Lower lobe of right lung (tissue), 2 donors: ENCODE measurements around the gene ANKRD12. TPM values are rescaled to one million over a fixed set of nuclear protein-coding genes. Genes with fewer than 3 reads are reported as not detected.
"Not testable (repeated sequence)": the region's sequence is repeated elsewhere in the genome, so short reads cannot be mapped to it uniquely, and the experiment has no call there.

ENCODE experiments used
- ATAC-seq, 2 donors: fragments of 200-7000 bp; cut with Tn5 transposase; one replicate each; pipeline ENCODE4 v1.9.1; 2020 to 2022; ENCODE audit warnings: mild to moderate bottlenecking in 2 of 2, moderate library complexity in 2 of 2
- DNase-seq: peaks from one replicate; pipeline ENCODE4 v3.0.0-alpha.2; 2020
- H3K27ac ChIP-seq: fragments of 200-600 bp; one replicate; pipeline ENCODE4 v1.8.0; 2022
- H3K27me3 ChIP-seq: fragments of 200-600 bp; one replicate; pipeline ENCODE4 v1.8.0; 2022; ENCODE audit warnings: low read depth
- H3K36me3 ChIP-seq: fragments of 200-600 bp; one replicate; pipeline ENCODE4 v1.8.0; 2022; ENCODE audit warnings: mild to moderate bottlenecking
- H3K4me1 ChIP-seq: fragments of 200-600 bp; one replicate; pipeline ENCODE4 v1.8.0; 2022
- H3K4me3 ChIP-seq: fragments of 200-600 bp; one replicate; pipeline ENCODE4 v1.8.0; 2022; ENCODE audit warnings: mild to moderate bottlenecking
- H3K9me3 ChIP-seq: fragments of 200-600 bp; one replicate; pipeline ENCODE4 v1.8.0; 2022
- CTCF ChIP-seq: fragments of 200-600 bp; IDR thresholded peaks from one replicate; pipeline ENCODE4 v1.8.0; 2022; ENCODE audit warnings: antibody characterized with exemption, mild to moderate bottlenecking
- intact Hi-C: fragments of 100-400 bp; cut with DNase I; formaldehyde crosslinking; loops from one replicate; pipeline ENCODE4 v1.11.0; 2022
- total RNA-seq: library from RNA; stranded (reverse); fragmentation: NEBNext Ultra II Directional; extraction: Animal tissue kit (Norgen Biotek cat#: 25700); gene quantifications from one replicate; pipeline ENCODE4 v1.2.1, GENCODE V29; 2021
- donor health status: DM: no; HTN: yes; CAD: no; lungs with severe emphysema.

Gene ANKRD12
- total RNA-seq, 1 donor from 2014 or later, result 77.7 TPM

GRCh38 chr18:9160014-9160413 is 23.4 kb downstream of the ANKRD12 start:
- Histone ChIP-seq H3K4me3 (no peak overlapping the region), H3K9me3 (no peaks in the 10 kb centered on the region), H3K36me3 (no peaks in the 10 kb centered on the region), H3K27ac (no peak overlapping the region), H3K4me1 (peaks cover 5% of the 10 kb centered on the region), H3K27me3 (no peaks in the 10 kb centered on the region)
- no peak for TF ChIP-seq CTCF
- ATAC-seq (no peak), DNase-seq (no peak)
- intact Hi-C loops, result no loop called here

- H3K4me1 ChIP-seq, ATAC-seq, H3K36me3 ChIP-seq, DNase-seq, H3K27me3 ChIP-seq, intact Hi-C loops, H3K9me3 ChIP-seq, H3K4me3 ChIP-seq, H3K27ac ChIP-seq: not testable (repeated sequence)
Observed at GRCh38 chr18:9162663-9163062, 26.1 kb downstream of the ANKRD12 start.

GRCh38 chr18:9164149-9164548 is 27.6 kb downstream of the ANKRD12 start:
- ATAC-seq, H3K4me1 ChIP-seq, H3K27ac ChIP-seq, H3K27me3 ChIP-seq, H3K4me3 ChIP-seq, DNase-seq, H3K36me3 ChIP-seq, H3K9me3 ChIP-seq, intact Hi-C loops: not testable (repeated sequence)

GRCh38 chr18:9165883-9166282 is 29.3 kb downstream of the ANKRD12 start:
- H3K27me3 ChIP-seq, intact Hi-C loops, DNase-seq, H3K4me1 ChIP-seq, H3K4me3 ChIP-seq, H3K36me3 ChIP-seq, H3K27ac ChIP-seq, ATAC-seq, H3K9me3 ChIP-seq: not testable (repeated sequence)

- H3K27ac ChIP-seq, H3K36me3 ChIP-seq, H3K27me3 ChIP-seq, intact Hi-C loops, ATAC-seq, H3K4me3 ChIP-seq, H3K9me3 ChIP-seq, DNase-seq: not testable (repeated sequence)
- H3K4me1 ChIP-seq, result peaks cover 13% of the 10 kb centered on the region
Observed at GRCh38 chr18:9169515-9169914, 32.9 kb downstream of the ANKRD12 start.

- H3K4me3 ChIP-seq, H3K36me3 ChIP-seq, DNase-seq, ATAC-seq, H3K27ac ChIP-seq, H3K9me3 ChIP-seq, intact Hi-C loops, H3K27me3 ChIP-seq: not testable (repeated sequence)
- peaks cover 34% of the 10 kb centered on the region for H3K4me1 ChIP-seq
Observed at GRCh38 chr18:9171919-9172318, 35.3 kb downstream of the ANKRD12 start.

GRCh38 chr18:9172506-9173127 is 36.0 kb downstream of the ANKRD12 start:
- no peak overlapping the region for H3K4me3 ChIP-seq
- no peaks in the 10 kb centered on the region for H3K9me3 ChIP-seq
- no peak overlapping the region for H3K27ac ChIP-seq
- no peak for ATAC-seq
- TF ChIP-seq CTCF, result no peak
- H3K4me1 ChIP-seq, result peaks cover 41% of the 10 kb centered on the region
- H3K36me3 ChIP-seq, result no peaks in the 10 kb centered on the region
- intact Hi-C loops, result no loop called here
- DNase-seq, result no peak
- H3K27me3 ChIP-seq, result no peaks in the 10 kb centered on the region

- intact Hi-C loops, result no loop called here
- DNase-seq (no peak), ATAC-seq (peak; percentile 17 to 19)
- Histone ChIP-seq H3K27me3 (no peaks in the 10 kb centered on the region), H3K36me3 (no peaks in the 10 kb centered on the region), H3K4me3 (no peak overlapping the region), H3K9me3 (no peaks in the 10 kb centered on the region), H3K27ac (no peak overlapping the region), H3K4me1 (peaks cover 46% of the 10 kb centered on the region)
- TF ChIP-seq CTCF, result no peak
Observed at GRCh38 chr18:9173770-9174233, 37.2 kb downstream of the ANKRD12 start.
